Measurements from ENCODE around the gene EIF4B.

EIF4B gene

GRCh38 chr12:53060064-53060720, 53.9 kb downstream of the EIF4B start:
- no peak for DNase-seq

- DNase-seq: no peak
These were observed 54.5 kb downstream of the EIF4B start for GRCh38 chr12:53060721-53061276.

- no peak for DNase-seq
These were observed 55.3 kb downstream of the EIF4B start for GRCh38 chr12:53061404-53062010.

- DNase-seq: no peak
These were observed 56.0 kb downstream of the EIF4B start for GRCh38 chr12:53062011-53062961.

GRCh38 chr12:53062977-53063707, 56.9 kb downstream of the EIF4B start:
- no peak for DNase-seq

- no peak for DNase-seq
These were observed 57.7 kb downstream of the EIF4B start for GRCh38 chr12:53063708-53064612.

GRCh38 chr12:53064613-53065436, 58.6 kb downstream of the EIF4B start:
- DNase-seq: no peak

- no peak for DNase-seq
These were observed 59.2 kb downstream of the EIF4B start for GRCh38 chr12:53065470-53065869.

- peak; percentile 63 for DNase-seq
These were observed 60.0 kb downstream of the EIF4B start for GRCh38 chr12:53065975-53066931.

GRCh38 chr12:53067074-53067992, 61.1 kb downstream of the EIF4B start:
- no peak for DNase-seq

GRCh38 chr12:53067993-53068770, 61.9 kb downstream of the EIF4B start:
- DNase-seq: no peak

- DNase-seq: no peak
These were observed 62.7 kb downstream of the EIF4B start for GRCh38 chr12:53068811-53069585.

- DNase-seq: no peak
These were observed 63.6 kb downstream of the EIF4B start for GRCh38 chr12:53069621-53070410.

GRCh38 chr12:53070877-53071492, 64.7 kb downstream of the EIF4B start:
- no peak for DNase-seq

Data from kidney glomerular epithelial cell (primary cell).